HUDEP-2 (cell line): ENCODE results near the gene ATG10.
"Not testable (repeated sequence)": the region's sequence is repeated elsewhere in the genome, so short reads cannot be mapped to it uniquely, and the experiment has no call there.

Experiments used
- DNase-seq, 76 experiments: peaks; one replicate each; lab custom pipeline; 2025; ENCODE audit not compliant: unreplicated experiment in 76 of 76; lab: John Stamatoyannopoulos, UW

The ATG10 gene

GRCh38 chr5:82208371-82208770 is 236.5 kb downstream of the ATG10 start:
- no peak for DNase-seq

GRCh38 chr5:82211855-82212572 is 240.2 kb downstream of the ATG10 start:
- no peak for DNase-seq

- no peak for DNase-seq
Observed at GRCh38 chr5:82217917-82218316, 246.1 kb downstream of the ATG10 start.

GRCh38 chr5:82218374-82219156 is 246.7 kb downstream of the ATG10 start:
- DNase-seq: no peak

- no peak for DNase-seq
Observed at GRCh38 chr5:82221020-82221419, 249.2 kb downstream of the ATG10 start.

GRCh38 chr5:82222597-82223574 is 251.1 kb downstream of the ATG10 start:
- no peak for DNase-seq

- DNase-seq: peak in 51 of 76 experiments; percentile 3 to 64 (median 25)
Observed at GRCh38 chr5:82225525-82226172, 253.8 kb downstream of the ATG10 start.

- DNase-seq: no peak
Observed at GRCh38 chr5:82234885-82235284, 263.1 kb downstream of the ATG10 start.

GRCh38 chr5:82244151-82244550 is 272.3 kb downstream of the ATG10 start:
- DNase-seq: peak in 1 of 76 experiments; percentile 0

- no peak for DNase-seq
Observed at GRCh38 chr5:82244854-82245635, 273.2 kb downstream of the ATG10 start.

GRCh38 chr5:82246960-82247574 is 275.2 kb downstream of the ATG10 start:
- DNase-seq: no peak

- DNase-seq: no peak
Observed at GRCh38 chr5:82252744-82253143, 280.9 kb downstream of the ATG10 start.

GRCh38 chr5:82255844-82256243 is 284.0 kb downstream of the ATG10 start:
- no peak for DNase-seq

- DNase-seq: no peak
Observed at GRCh38 chr5:82257247-82257646, 285.4 kb downstream of the ATG10 start.

GRCh38 chr5:82257729-82258128 is 285.9 kb downstream of the ATG10 start:
- no peak for DNase-seq

GRCh38 chr5:82259172-82259800 is 287.5 kb downstream of the ATG10 start:
- DNase-seq: peak in 2 of 76 experiments; percentile 9 to 16

GRCh38 chr5:82265047-82265446 is 293.2 kb downstream of the ATG10 start:
- DNase-seq: no peak

- DNase-seq: not testable (repeated sequence)
Observed at GRCh38 chr5:82267297-82267933, 295.6 kb downstream of the ATG10 start.
